Measurements from ENCODE around the gene KLF16.

Gene KLF16

GRCh38 chr19:1806184-1807029 is 57.0 kb downstream of the KLF16 start:
- DNase-seq (ENCODE audit: low read depth): no peak

GRCh38 chr19:1805401-1806183 is 57.8 kb downstream of the KLF16 start:
- DNase-seq (ENCODE audit: low read depth): no peak

GRCh38 chr19:1804858-1805257 is 58.5 kb downstream of the KLF16 start:
- DNase-seq (ENCODE audit: low read depth): no peak
